ENCODE results near the gene GARNL3. TPM values are rescaled to one million over a fixed set of nuclear protein-coding genes. Genes with fewer than 3 reads are reported as not detected.

The GARNL3 gene
- total RNA-seq, 1 donor from 2014 or later = 21.4 TPM

- H3K27me3 Mint-ChIP-seq = peaks cover 23% of the 10 kb centered on the region
- H3K27ac Mint-ChIP-seq = no peak overlapping the region
- no peak for TF ChIP-seq CTCF (IDR thresholded peaks at IDR 0.05; ENCODE audit: unreplicated experiment)
- H3K36me3 Mint-ChIP-seq (ENCODE audit: insufficient read depth) = peaks cover 2% of the 10 kb centered on the region
- DNase-seq (ENCODE audit: low spot score, unreplicated experiment) = no peak
- H3K4me1 Mint-ChIP-seq (ENCODE audit: low read depth) = peaks cover 1% of the 10 kb centered on the region
- no peak overlapping the region for H3K4me3 Mint-ChIP-seq (ENCODE audit: low read depth)
- H3K9me3 Mint-ChIP-seq (ENCODE audit: low read depth) = no peaks in the 10 kb centered on the region
Measured at GRCh38 chr9:127366594-127366993, 102.0 kb downstream of the GARNL3 start.

- no peak for DNase-seq (ENCODE audit: low spot score, unreplicated experiment)
- Mint-ChIP-seq H3K27ac (no peak overlapping the region), H3K4me1 (ENCODE audit: low read depth) (peaks cover 1% of the 10 kb centered on the region), H3K36me3 (ENCODE audit: insufficient read depth) (peaks cover 2% of the 10 kb centered on the region), H3K27me3 (peaks cover 27% of the 10 kb centered on the region), H3K9me3 (ENCODE audit: low read depth) (no peaks in the 10 kb centered on the region), H3K4me3 (ENCODE audit: low read depth) (no peak overlapping the region)
- TF ChIP-seq CTCF (IDR thresholded peaks at IDR 0.05; ENCODE audit: unreplicated experiment) = no peak
Measured at GRCh38 chr9:127368852-127369402, 104.4 kb downstream of the GARNL3 start.

- Mint-ChIP-seq H3K27ac (no peak overlapping the region), H3K36me3 (ENCODE audit: insufficient read depth) (peaks cover 2% of the 10 kb centered on the region), H3K4me1 (ENCODE audit: low read depth) (peaks cover 3% of the 10 kb centered on the region), H3K4me3 (ENCODE audit: low read depth) (no peak overlapping the region), H3K9me3 (ENCODE audit: low read depth) (no peaks in the 10 kb centered on the region), H3K27me3 (peaks cover 27% of the 10 kb centered on the region)
- TF ChIP-seq CTCF (IDR thresholded peaks at IDR 0.05; ENCODE audit: unreplicated experiment) = no peak
- DNase-seq (ENCODE audit: low spot score, unreplicated experiment) = no peak
Measured at GRCh38 chr9:127369428-127369827, 104.9 kb downstream of the GARNL3 start.

GRCh38 chr9:127370147-127370579 is 105.6 kb downstream of the GARNL3 start:
- Mint-ChIP-seq H3K36me3 (ENCODE audit: insufficient read depth) (peaks cover 2% of the 10 kb centered on the region), H3K4me3 (ENCODE audit: low read depth) (no peak overlapping the region), H3K4me1 (ENCODE audit: low read depth) (peaks cover 3% of the 10 kb centered on the region), H3K9me3 (ENCODE audit: low read depth) (no peaks in the 10 kb centered on the region), H3K27me3 (peaks cover 27% of the 10 kb centered on the region), H3K27ac (no peak overlapping the region)
- TF ChIP-seq CTCF (IDR thresholded peaks at IDR 0.05; ENCODE audit: unreplicated experiment) = no peak
- DNase-seq (ENCODE audit: low spot score, unreplicated experiment) = no peak

- H3K9me3 Mint-ChIP-seq (ENCODE audit: low read depth) = no peaks in the 10 kb centered on the region
- no peak overlapping the region for H3K27ac Mint-ChIP-seq
- peaks cover 27% of the 10 kb centered on the region for H3K27me3 Mint-ChIP-seq
- peaks cover 3% of the 10 kb centered on the region for H3K4me1 Mint-ChIP-seq (ENCODE audit: low read depth)
- DNase-seq (ENCODE audit: low spot score, unreplicated experiment) = no peak
- no peak overlapping the region for H3K4me3 Mint-ChIP-seq (ENCODE audit: low read depth)
- H3K36me3 Mint-ChIP-seq (ENCODE audit: insufficient read depth) = peaks cover 2% of the 10 kb centered on the region
- no peak for TF ChIP-seq CTCF (IDR thresholded peaks at IDR 0.05; ENCODE audit: unreplicated experiment)
Measured at GRCh38 chr9:127370672-127371648, 106.4 kb downstream of the GARNL3 start.

All from progenitor cell of endocrine pancreas (in vitro differentiated cells).